ENCODE results near the gene APOL5.

APOL5 gene

DNA sequence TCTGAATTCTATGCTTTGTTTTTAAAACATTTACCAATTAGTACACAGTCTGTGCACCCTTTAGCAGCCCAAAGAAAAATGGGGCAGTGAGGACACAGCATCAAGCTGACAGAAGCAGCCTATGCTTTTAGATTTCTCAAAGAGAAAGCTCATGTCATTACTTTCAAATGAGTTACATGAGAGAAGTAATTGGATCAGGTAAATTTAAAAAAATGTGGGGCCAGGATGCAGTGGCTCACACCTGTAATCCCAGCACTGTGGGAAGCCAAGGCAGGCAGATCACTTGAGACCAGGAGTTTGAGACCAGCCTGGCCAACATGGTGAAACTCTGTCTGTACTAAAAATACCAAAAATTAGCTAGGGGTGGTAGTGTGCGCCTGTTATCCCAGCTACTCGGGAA is 57.7 kb downstream of the APOL5 start:
- H3K36me3 ChIP-seq (ENCODE audit: insufficient read depth, low read length) = no peaks in the 10 kb centered on the region
- no peaks in the 10 kb centered on the region for H3K9me3 ChIP-seq (replicated peaks; ENCODE audit: low read length)
- no peaks in the 10 kb centered on the region for H3K27me3 ChIP-seq (ENCODE audit: control insufficient read depth, insufficient read depth, low read length)
- H3K4me2 ChIP-seq (ENCODE audit: low read length) = no peak overlapping the region
- H3K4me1 ChIP-seq (ENCODE audit: control insufficient read depth, insufficient read depth, low read length) = peaks cover 21% of the 10 kb centered on the region
- H3K4me3 ChIP-seq (ENCODE audit: low read length) = no peak overlapping the region
- no peak overlapping the region for H3K9ac ChIP-seq (ENCODE audit: low read depth, low read length)

DNA sequence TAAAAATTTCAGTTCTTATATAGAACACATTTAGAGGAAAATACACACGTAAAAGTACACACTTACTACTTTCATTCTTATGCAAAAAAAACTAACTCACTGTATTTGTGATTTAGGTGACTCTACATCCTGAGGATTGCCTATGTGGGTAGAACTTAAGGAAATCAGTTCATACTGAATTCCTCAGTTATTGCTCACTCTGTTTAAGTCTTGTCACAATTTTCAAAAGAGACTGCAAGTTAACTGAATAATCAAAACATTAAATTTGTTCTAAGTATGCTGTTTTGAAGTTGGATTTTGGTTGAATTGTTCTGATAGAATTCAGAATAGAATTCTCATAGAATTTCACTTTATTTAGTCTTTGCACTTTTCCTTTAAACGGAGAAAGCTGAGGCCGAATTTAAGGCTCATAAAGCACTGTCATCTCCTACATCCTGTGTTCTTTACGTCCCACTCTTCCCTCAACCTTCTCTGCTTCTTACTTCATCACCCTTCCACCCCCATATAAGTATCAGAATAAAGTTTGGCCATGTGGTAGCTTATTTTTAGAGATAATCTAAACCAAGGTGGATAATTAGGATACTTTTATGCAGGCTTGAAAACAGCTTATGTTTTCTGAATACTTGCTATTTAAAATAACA is 59.8 kb downstream of the APOL5 start:
- H3K9me3 ChIP-seq (replicated peaks; ENCODE audit: low read length) = no peaks in the 10 kb centered on the region
- H3K27me3 ChIP-seq (ENCODE audit: control insufficient read depth, insufficient read depth, low read length) = no peaks in the 10 kb centered on the region
- peak overlapping the region; percentile 70 for H3K4me2 ChIP-seq (ENCODE audit: low read length)
- H3K36me3 ChIP-seq (ENCODE audit: insufficient read depth, low read length) = peaks cover 8% of the 10 kb centered on the region
- H3K9ac ChIP-seq (ENCODE audit: low read depth, low read length) = peak overlapping the region; percentile 10
- H3K4me1 ChIP-seq (ENCODE audit: control insufficient read depth, insufficient read depth, low read length) = peaks cover 21% of the 10 kb centered on the region
- H3K4me3 ChIP-seq (ENCODE audit: low read length) = peak overlapping the region; percentile 1

Measured in skeletal muscle satellite cell (primary cell).